LNCaP clone FGC (cell line): ENCODE results near the gene SETD5.

Experiments used
- DNase-seq: peaks from one replicate; pipeline ENCODE4 v3.0.0-alpha.2; 2011; ENCODE audit warnings: low read depth
- H3K4me3 ChIP-seq: 2 replicates; pipeline ENCODE4 v1.5.1; 2011; ENCODE audit warnings: mild to moderate bottlenecking, low read depth, low read length, control low read depth
- TF ChIP-seq, protein P1 (sequence below): IDR thresholded peaks from 2 replicates; pipeline ENCODE4 v1.5.1; 2012; ENCODE audit warnings: mild to moderate bottlenecking; ENCODE audit not compliant: control insufficient read depth, insufficient read depth; ENCODE audit errors: extremely low read depth

The SETD5 gene

DNA sequence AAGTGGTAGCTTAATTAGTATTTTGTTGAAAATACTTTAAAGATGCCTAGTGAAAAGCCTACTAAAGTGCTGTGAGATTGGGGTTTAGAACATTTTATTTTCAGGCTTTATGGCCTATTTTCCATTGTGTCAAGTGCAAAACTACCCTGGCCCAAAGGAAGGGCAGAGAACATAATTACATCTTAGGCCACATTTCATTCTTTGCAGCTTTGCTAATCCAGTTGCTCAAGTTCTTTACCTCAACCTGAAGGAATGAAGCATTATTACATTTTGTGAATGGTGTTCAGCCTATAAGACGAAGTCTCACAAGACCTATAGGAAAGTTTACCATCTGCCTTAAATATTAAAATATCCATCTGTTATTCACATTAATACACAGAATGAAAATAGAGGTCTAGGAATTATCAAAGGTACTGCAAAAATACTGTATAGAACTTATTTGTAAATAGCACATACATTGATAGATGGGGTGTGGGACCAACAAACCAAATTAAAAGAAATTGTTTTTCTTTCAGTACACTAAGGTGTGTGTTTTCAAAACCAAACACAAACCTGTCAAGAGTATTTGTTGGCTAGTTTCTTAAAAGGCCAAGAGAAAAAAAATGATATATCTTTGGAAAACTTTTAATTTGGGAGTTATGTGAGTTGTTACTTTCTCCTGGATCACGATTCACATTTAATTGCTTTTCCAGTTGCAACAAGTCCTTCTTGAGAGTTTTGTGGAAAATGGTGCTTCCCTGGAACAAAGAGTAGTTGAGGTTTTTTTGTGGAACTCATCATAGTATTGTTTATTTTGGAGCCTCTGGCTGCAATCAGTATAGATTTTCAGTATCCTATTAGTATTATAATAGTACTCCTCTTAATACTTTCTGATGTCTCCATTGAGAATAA, 12.0 kb upstream of the SETD5 start:
- DNase-seq, result no peak
- TF ChIP-seq, protein P1, sequence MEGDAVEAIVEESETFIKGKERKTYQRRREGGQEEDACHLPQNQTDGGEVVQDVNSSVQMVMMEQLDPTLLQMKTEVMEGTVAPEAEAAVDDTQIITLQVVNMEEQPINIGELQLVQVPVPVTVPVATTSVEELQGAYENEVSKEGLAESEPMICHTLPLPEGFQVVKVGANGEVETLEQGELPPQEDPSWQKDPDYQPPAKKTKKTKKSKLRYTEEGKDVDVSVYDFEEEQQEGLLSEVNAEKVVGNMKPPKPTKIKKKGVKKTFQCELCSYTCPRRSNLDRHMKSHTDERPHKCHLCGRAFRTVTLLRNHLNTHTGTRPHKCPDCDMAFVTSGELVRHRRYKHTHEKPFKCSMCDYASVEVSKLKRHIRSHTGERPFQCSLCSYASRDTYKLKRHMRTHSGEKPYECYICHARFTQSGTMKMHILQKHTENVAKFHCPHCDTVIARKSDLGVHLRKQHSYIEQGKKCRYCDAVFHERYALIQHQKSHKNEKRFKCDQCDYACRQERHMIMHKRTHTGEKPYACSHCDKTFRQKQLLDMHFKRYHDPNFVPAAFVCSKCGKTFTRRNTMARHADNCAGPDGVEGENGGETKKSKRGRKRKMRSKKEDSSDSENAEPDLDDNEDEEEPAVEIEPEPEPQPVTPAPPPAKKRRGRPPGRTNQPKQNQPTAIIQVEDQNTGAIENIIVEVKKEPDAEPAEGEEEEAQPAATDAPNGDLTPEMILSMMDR, result no peak
- no peak overlapping the region for H3K4me3 ChIP-seq

- TF ChIP-seq, protein P1, result no peak
- no peak for DNase-seq
These were observed 11.3 kb upstream of the SETD5 start for GRCh38 chr3:9386078-9386459.

DNA sequence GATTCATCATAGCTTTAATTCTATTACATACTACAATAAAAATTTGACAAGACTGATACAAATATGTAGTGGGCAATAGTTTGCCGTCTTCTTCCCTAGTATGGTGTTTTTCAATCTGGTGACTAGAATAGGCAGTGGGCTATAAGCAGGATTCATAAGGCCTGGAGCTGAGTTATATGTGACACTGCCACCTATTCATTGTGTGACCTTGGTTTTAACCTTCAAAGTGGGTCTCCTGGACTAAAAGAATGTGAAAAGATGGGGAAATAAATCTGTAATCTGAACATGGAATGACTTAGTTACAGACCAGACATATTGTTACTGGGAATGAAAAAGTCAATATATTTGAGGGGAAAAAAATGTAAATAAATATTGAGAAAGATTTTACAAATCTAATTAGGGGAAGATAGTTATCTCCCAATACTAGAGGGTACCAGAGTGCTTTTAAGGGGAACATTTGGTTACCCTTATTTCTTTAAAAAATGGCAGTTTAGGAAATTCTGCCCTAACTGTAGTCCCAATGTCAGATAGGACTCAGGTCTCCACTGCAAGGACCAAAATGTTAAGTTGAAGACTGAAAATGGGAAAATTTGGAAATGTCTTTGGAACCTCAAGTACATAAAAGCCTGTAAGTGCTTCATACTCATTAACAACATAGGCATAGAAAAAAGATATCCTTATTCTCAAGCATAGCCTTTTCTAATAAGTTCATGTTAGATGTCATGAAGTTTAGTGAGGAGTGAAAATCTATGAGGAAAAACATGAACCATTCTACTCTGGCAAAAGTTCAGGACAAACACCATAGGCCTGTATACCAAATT, 10.7 kb upstream of the SETD5 start:
- H3K4me3 ChIP-seq, result no peak overlapping the region
- TF ChIP-seq, protein P1, result no peak
- DNase-seq, result no peak

More at GRCh38 chr3:9386078-9386459, 11.3 kb upstream of the SETD5 start:
- no peak overlapping the region for H3K4me3 ChIP-seq

DNA sequence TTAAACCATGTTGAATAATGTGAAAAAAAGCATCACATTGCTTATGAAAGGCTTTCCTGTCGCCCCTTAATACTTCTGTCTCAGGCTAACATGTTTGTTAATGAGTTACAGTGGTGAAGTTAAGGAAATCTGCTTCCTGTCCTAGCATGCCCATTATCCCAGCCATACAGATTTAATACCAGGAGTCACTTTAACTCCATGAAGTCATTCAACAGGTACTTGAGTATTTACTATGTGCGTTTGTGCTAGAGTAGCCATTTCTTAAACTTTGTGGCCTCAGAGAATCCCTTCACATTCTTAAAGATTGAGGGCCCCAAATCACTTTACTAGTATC, 10.1 kb upstream of the SETD5 start:
- no peak overlapping the region for H3K4me3 ChIP-seq
- TF ChIP-seq, protein P1, result no peak

GRCh38 chr3:9388142-9388541, 9.3 kb upstream of the SETD5 start:
- TF ChIP-seq, protein P1, result no peak
- DNase-seq, result no peak
- no peak overlapping the region for H3K4me3 ChIP-seq

More for the DNA sequence above, 10.1 kb upstream of the SETD5 start:
- no peak for DNase-seq

DNA sequence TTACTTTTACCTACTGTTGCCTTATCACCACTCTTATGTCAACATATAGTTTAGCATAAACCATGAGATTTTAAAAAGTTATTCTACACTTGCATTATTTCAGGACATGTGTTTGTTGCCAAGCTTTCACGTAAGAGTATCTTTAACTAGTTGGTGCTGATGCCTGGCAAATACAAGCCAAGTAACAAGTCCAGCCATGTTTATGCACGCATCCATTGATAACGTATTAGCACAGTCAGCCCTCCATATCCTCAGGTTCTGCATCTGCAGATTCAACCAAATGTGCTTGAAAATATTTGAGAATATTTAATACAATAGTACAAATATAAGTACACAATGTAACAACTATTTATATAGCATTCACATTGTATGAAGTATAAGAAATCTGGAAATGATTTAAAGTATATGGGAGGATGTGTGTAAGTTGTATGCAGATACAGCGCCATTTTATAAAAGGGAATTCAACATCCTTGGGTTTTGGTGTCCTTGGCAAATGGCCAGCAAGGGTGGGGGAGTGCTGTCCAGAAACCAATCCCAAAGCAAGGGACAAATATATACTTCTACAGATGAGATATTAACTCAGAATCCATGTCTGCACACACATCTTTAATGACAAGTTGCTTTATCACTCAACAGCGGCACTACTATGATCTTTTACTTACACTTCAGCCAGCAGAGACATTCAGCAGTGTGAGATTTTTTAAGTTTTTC, 8.7 kb upstream of the SETD5 start:
- DNase-seq, result no peak
- H3K4me3 ChIP-seq, result no peak overlapping the region
- TF ChIP-seq, protein P1, result no peak
